GM18873 (cell line): ENCODE results near the gene DESI2.
A peak's percentile ranks its signal among the peaks of the same experiment; 100 is the strongest.
"Not testable (repeated sequence)": the region's sequence is repeated elsewhere in the genome, so short reads cannot be mapped to it uniquely, and the experiment has no call there.

Source experiments
- ATAC-seq: cut with Tn5 transposase; IDR thresholded peaks from one replicate; pipeline ENCODE4 v1.9.1; 2021; ENCODE audit warnings: mild to moderate bottlenecking, moderate library complexity, moderate number of reproducible peaks; ENCODE audit not compliant: unreplicated experiment, low FRiP score

The DESI2 gene

DNA sequence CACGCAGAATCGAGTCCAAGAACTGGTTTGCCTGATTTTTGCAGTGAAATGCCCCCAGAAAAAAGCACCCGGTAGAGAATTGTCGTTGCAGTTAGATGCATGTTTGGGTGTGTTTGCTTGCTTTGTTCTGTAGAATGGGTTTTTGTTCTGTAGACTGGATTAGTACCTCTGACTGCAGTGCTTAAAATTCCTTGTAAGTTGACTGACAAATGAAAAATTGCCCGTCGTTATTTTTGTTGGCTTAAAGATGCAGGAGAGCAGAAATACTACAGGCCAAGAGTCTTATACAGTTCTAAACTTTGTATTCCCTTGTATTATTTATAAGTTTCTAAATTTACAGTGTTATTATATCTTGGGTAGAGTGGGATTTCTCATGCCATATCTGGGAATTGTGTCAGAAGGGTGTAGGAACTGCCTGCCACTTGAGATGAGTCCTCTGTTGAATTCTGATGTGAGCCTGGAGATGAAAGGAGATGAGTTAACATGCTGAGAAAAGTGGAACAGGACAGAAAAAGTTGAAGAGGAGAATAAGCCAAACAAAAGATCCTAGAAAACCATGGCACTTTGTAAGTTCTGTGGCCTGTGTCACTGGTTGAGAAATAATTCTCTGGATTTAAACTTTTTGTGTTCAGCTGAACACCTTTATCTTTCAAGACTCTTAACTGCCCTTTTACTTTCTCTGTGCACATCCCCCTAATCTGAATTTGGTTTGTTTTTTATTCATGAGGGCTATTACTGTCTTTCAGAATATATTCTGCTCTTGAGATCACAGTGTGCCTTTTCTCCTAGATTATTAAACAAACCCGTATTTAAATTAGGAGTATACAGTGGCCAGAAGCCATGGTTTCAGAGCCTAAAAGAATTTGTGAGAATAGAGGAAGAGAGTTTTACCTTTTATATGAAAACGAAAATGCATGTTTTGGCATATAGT, 1.4 kb downstream of the DESI2 start:
- ATAC-seq, result no peak

DNA sequence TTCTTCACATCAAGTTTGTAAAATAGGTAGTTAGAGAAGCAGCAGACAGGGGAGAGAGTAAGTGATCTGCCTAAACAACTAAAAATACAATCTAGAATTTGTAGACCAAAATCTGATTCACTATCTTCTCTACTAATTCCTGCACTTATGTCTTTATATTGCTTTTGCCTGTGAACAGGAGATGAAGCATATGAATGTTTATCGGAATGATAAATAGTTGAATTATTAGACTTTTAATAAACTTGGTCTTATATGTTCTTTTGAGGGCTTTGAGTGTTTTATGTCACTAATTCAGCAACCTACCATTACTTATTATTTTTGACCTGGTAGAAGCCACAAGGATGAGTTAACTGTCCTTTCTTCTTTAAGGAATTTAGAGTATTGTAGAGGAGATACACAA, 2.3 kb downstream of the DESI2 start:
- no peak for ATAC-seq

DNA sequence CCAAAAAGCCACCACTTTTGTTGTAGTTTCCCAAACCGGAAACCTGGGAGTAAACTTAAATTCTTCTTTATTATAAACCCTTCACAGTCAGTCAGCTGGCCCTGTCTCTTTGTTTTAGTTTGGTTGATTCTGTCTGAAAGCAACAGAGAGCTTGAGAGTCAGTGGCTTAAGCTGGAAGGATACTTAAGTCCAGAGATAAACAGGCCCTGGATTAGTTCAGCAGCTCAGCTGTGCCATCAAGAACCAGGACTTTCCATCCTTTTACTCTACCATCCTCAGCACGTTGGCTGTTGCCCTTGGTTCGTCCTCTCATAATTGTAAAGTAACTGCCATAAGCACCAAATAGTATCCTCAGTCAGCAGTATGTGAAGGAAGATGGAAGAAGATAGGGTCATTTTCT, 4.5 kb downstream of the DESI2 start:
- no peak for ATAC-seq

DNA sequence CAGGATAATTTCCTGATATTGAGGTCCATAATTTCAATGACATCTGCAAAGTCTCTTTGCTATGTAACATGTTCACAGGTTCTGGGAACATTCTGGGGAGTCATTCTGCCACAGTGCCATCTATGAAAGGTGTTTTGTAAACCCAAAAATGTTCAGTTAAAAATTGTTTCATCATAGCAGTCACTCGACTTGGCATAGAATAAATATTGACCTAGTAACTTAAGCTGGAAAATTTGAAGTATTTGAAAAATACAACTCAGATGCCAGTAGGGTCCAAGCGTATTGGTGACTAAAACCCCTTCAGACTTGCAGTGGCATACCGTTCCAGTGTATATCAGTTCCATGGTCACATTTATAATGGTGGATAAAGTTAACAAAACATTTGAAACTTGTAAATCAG, 6.8 kb downstream of the DESI2 start:
- no peak for ATAC-seq

DNA sequence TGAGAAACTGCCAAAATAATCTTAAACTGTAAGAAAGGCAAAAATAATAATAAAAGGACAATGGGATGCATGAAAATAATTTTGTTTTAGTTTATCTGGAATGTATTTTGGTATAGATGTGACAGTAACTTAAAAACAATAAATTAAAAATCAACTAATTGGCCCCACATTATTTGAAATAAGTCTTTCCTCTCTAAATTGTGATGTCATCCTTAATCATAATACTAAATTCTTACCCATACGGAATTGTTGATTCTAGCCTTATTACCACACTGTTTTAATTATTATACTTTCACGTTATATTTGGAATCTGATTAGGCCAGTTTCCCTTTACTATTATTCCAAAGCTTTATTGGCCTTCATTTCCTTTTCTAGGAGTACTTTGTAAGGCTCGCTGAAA, 7.7 kb downstream of the DESI2 start:
- ATAC-seq, result no peak

DNA sequence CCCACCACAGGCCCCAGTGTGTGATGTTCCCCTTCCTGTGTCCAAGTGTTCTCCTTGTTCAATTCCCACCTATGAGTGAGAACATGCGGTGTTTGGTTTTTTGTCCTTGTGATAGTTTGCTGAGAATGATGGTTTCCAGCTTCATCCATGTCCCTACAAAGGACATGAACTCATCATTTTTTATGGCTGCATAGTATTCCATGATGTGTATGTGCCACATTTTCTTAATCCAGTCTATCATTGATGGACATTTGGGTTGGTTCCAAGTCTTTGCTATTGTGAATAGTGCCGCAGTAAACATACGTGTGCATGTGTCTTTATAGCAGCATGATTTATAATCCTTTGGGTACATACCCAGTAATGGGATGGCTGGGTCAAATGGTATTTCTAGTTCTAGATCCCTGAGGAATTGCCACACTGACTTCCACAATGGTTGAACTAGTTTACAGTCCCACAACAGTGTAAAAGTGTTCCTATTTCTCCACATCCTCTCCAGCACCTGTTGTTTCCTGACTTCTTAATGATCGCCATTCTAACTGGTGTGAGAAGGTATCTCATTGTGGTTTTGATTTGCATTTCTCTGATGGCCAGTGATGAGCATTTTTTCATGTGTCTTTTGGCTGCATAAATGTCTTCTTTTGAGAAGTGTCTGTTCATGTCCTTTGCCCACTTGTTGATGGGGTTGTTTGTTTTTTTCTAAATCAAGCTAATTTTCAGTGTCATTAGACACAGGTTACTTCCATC, 8.8 kb downstream of the DESI2 start:
- not testable (repeated sequence) for ATAC-seq

DNA sequence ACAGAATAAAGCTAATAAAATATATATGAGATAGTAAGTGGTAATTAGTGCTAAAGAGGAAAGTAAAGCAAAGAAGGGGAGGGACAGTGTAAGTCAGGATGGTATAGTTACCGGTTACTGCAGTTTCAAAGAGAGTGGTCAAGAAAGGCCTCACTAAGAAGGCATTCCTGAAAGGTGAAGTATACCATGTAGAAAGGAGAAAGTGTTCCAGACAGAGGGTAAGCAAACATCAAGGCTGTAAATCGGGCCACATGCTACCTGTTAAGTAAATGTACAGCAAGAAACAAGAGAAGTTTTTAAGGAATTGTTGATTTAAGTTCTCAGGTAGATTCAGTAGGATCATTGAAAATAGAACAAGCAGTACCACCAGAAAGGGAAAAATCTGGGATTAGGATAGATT, 9.7 kb downstream of the DESI2 start:
- ATAC-seq, result no peak

DNA sequence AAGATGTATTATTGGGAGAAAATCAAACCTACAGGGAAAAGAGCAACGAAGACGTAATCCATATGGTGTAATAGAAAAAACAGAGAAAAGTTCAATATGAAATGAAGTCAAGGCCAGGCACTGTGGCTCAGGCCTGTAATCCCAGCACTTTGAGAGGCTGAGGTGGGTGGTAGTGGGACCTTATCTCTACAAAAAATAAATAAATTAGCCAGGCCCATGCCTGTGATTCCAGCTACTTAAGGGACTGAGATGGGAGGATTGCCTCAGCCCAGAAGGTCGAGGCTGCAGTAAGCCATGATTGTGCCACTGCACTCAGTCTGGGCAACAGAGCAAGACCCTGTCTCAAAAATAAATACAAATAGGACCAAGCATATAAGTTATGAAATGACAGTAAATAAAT, 11.4 kb downstream of the DESI2 start:
- no peak for ATAC-seq

DNA sequence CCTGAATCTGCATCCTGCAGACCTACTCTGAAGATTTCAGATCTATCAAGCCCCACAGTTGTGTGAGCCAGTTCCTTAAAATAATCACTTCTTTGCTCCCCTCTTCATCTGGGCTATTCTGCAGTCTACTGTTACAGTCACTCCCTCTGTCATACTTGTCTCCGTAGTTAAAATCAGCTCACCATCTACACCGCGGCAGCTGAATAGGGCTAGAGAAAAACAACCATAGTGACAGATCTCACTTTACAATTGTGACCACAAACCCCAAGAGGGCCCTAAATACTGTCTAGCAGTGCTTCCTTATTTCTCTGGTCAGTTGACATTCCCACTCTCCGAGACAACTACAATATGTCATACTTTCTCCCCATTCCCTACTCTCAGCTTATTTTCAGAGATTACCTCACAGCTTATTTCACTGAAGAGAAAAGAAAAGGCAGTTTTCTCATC, 12.9 kb downstream of the DESI2 start:
- peak; percentile 73 for ATAC-seq

DNA sequence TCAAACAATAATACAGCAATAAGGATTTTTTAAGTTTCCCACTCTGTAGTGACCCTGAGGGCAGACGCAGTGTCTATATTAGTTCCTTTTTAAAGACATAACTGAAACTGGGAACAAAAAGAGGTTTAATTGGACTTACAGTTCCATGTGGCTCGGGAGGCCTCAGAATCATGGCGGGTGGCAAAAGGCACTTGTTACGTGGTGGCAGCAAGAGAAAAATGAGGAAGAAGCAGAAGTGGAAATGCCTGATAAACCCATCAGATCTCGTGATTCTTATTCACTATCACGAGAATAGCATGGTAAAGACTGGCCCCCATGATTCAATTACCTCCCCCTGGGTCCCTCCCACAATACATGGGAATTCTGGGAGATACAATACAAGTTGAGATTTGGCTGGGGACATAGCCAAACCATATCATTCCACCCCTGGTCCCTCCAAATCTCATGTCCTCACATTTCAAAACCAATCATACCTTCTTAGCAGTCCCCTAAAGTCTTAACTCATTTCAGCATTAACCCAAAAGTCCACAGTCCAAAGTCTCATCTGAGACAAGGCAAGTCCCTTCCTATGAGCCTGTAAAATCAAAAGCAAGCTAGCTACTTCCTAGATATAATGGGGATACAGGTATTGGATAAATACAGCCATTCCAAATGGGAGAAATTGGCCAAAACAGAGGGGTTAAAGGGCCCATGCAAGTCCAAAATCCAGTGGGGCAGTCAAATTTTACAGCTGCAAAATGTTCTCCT, 13.9 kb downstream of the DESI2 start:
- not testable (repeated sequence) for ATAC-seq

DNA sequence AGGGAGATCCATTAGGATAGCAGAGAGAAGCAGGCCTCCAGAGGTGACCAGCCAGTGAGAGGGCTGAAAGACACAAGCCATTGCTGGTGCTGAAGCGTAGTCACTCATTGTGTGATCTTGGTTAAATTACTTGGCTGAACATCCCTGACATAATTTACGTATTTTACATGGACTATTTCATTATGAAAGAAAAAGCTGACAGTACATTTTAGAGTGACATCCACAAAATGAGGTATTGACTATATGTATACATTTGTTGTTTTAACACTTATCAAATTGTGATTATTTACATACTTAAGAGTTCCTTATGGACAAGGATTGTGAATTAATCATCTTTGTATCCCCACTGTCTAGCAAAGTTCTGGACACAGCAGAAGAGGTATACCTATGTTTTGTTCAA, 14.9 kb downstream of the DESI2 start:
- no peak for ATAC-seq

DNA sequence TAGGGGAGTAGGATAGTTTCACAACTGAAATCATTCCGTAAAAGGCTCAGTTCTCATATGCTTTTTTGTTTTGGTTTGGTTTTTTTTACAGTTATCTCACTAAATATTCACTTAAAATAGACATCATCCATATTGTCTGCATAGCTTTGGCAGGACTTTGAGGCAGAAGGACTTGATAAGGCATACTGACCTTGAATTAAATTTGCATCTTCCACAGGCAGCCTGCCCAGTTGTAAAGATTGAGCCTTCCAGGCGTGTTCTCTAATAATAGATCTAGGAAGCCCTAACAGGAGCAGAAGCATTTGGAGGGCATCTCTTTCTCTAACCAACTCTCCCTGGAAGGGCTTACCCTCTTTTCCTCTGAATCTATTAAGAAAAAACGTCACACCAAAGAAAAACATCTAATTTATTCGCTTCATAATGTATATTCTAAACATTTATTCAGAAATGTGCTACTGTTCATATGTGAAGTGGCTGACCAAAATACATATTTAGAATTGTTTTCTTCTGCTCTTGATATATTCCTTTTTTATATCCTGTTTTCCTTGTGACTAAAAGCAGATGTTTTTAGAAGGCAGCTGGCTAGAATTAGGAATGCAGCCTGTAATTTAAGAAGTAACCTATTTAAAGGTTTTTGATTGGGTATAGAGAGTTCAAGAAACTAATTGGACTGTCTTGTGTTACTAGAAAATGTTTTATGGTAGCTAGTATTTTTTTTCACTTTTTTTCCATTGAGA, 20.2 kb downstream of the DESI2 start:
- ATAC-seq, result no peak

DNA sequence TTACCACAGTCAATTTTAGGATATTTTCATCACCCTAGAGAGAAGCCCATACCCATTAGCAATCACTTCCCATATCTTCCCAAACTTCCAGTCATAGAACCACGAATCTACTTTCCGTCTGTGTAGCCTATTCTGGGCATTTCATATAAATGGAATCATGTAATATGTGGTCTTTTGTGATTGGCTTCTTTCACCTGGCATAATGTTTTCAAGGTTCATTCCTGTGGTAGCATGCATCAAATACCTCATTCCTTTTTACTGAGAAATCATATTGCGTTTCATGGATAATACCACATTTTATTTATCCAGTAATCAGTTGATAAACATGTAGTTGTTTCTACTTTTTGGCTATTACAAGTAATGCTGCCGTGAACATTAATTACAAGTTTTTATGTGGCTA, 21.5 kb downstream of the DESI2 start:
- ATAC-seq, result no peak

DNA sequence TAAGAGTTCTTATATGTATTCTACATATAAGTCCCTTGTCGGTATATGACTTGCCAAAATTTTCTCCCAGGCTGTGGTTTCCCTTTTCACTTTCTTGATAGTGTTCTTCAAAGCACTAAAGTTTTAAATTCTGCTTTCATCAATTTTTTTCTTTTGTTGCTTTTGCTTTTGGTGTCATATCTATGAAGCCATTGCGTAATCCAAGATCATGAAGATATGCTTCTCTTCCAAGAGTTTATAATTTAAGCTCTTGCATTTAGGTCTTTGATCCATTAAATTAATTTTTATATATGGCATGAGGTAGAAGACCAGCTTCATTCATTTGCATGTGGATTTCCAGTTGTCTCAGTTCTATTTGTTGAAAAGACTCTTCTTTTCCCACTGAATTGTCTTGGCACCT, 22.2 kb downstream of the DESI2 start:
- ATAC-seq, result no peak

DNA sequence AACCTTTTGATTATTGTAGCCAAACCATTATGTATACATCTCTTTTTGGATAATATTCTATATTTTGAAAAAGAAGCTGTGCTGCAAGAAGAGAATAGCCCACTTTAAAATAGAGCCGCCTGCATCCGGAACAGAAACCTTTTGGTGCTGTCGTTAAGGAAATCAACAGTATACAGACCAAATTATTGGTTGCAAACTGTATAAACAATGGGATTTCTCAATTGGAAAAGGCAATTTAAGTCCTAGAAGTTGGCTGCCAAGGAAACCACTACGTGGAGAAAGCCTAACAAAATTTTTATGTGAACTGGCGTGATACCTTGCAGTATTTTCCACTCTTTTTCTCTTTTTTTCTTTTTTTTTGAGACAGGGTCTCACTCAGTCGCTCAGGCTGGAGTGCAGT, 25.8 kb downstream of the DESI2 start:
- no peak for ATAC-seq

DNA sequence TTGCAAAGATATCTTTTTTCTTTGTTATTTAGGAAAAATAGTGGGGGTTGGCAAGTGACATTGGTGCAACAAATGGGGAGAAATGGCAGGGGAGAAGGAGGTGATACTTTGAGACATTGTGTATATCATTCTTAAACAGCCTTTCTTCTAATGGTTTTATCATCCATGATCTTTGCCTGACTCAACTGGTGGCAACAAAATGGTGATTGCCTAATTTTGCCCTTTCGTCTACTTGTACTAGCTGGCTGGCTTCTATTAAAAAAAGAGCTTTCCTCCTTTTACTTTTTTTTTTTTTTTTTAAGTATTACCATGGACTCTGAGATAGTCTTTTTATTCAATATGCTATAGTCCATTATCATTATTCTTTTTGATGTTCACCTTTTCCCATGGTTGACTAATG, 27.7 kb downstream of the DESI2 start:
- ATAC-seq, result no peak

DNA sequence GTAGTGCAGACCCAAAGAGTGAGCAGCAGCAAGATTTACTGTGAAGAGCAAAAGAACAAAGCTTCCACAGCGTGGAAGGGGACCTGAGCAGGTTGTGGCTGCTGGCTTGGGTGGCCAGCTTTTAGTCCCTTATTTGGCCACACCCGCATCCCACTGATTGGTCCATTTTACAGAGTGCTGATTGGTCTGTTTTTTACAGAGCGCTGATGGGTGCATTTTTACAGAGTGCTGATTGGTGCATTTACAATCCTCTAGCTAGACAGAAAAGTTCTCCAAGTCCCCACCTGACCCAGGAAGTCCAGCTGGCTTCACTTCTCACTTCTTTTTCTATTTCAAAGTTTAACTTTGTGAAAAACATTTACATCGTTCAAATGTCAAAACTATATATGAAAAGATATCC, 29.2 kb downstream of the DESI2 start:
- not testable (repeated sequence) for ATAC-seq

DNA sequence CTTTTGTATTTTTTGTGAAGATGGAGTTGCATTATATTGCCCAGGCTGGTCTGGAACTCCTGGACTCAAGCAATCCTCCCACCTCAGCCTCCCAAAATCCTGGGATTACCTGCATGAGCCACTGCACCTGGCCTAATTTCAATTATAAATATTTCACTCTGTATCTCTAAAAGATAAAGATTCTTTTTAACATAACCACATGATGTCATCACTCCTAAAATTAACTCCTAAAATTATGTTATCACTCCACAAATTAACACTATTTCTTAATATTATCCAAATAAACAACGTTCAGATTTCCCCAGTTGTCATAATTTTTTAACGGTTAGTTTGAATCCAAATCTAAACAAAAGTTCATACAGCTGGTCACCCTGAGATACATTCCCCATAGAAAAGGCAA, 43.0 kb downstream of the DESI2 start:
- ATAC-seq, result no peak

DNA sequence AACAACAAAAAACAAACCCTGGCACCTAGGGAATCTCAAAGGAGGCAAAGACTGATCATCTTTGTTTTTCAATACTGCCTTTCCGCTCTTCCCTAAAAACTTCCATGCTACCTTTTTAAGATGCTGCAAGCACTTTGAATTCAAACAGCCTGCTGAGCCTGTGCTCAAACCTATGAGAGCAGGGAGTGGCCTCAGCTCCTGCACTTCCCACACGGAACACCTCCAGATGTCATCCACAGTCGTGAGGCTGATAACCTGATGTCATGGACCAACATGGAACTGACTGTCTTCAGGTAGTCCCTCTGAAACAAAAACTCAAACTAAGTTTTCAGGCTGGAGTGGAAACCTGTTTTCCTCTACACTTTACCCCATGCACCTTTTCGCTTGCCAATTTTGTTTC, 46.8 kb downstream of the DESI2 start:
- ATAC-seq, result no peak

DNA sequence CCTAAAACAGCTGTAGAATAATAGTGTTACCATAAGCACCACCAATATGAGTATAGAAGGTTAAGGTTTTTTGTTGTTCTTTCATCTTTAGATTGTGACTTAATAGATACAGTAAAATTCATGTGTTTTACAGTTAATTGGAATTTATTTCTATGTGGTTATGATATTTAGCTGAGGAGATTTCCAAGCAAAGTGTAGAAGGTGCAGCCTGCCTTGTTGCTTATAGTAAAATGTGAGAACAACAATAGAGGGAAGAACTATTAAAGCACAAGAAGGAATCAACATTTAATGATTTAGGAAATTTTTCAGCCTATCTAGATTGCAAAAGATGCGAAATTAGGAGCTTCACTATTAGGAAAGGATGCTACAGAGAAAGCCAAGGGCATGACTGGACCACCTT, 47.9 kb downstream of the DESI2 start:
- no peak for ATAC-seq
